Measurements from ENCODE around the gene CDKL4.

GRCh38 chr2:39171621-39172020 lies 72.1 kb downstream of the CDKL4 start:
- TF ChIP-seq CTCF (IDR thresholded peaks at IDR 0.05) (no peak), POLR2A (IDR thresholded peaks at IDR 0.05) (no peak)
